HG03439 (cell line): ENCODE measurements around the gene EXOG.
"Not testable (repeated sequence)": the region's sequence is repeated elsewhere in the genome, so short reads cannot be mapped to it uniquely, and the experiment has no call there.

Experiments used
- ATAC-seq: cut with Tn5 transposase; IDR thresholded peaks from one replicate; pipeline ENCODE4 v1.9.1; 2021; ENCODE audit warnings: mild to moderate bottlenecking, moderate library complexity; ENCODE audit not compliant: unreplicated experiment

EXOG gene

DNA sequence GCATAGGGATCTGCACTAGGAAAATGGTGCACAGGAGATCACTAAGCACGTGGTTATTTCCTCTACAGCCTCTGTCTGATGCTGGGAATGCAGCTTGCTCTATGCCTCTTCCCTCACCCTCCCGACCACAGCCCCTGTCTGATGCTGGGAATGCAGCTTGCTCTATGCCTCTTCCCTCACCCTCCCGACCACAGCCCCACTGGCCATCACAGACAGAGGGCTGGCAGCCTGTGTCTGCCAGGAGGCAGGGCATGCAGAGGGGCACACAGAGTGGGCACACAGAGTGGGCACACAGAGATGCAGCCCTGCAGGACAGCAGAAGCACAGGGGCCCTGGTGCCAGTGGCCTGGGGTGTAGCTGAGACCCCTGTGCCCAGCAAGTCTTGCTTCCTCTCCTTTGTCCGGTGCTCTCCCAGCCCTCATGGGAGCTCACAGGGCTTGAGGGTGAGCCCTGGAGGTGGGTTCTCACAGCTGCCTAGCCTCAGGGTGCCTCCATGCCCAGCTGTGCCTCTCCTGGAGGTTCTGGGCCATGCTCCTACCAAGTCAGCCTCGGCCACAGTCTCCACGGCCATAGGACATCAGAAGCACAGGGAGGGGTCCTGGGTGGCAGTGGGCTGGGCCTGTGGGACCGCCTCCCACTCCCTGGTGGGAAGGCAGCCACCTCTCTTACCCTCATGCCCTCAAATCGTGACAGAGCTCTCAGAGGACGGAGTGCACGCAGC, 65.8 kb downstream of the EXOG start:
- no peak for ATAC-seq

DNA sequence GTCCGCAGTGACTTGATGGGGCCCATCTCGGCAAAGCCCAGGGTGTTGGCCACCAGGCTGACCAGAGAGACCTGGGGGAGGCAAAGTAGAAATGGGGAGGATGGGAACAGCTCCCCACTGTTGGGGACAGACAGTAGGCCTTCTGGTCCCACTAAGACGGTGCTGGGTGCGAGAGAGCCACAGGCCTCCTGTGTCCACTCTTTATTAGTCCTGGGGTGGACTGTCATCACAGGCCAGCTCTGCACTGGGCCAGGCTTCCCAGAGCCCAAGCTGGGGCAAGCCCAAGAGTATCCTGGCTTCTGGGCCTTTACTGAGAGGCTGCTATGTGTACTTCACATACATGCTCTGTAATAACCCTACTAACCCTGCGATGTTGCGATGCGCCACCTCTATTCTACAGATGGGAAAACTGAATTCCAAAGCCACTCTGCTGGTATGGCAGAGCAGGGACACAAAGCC, 66.4 kb downstream of the EXOG start:
- ATAC-seq, result no peak

DNA sequence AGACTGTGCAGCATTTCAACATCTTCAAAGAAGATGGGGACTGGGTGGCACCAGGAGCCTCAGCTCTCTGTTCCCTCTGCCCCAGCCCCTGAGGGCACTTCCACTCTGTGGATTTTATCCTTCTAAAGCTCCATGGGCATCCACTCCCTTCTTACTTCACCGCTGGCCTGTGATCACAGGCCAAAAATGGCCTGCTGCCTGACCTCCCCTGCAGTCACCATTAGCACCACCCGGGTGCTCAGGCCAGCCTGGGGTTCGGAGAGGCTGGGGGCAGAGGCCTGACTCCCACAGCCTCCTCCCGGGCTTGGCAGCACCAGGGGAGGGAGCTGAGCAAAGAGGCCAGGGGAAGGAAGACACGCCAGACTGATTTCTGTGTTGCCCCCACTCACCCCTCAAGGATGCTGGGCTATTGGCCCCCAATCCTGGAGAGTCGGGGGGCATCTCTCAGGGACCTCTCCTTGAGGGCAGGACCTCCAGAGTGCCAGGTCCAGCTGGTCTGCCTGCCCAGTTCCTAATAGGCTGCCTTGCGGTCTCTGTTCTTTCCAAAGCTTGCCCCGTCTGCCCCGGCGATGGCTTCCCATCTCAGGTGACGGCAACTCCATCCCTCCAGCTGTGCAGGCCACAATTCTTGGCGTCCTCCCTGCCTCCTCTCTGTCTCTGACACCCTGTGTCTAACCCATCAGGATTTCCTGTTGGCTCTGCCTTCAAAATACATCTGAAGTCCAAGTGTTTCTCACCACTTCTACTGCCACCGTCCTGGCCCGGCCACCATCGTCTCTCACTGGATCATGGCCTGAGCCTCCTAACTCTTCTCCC, 67.1 kb downstream of the EXOG start:
- no peak for ATAC-seq

DNA sequence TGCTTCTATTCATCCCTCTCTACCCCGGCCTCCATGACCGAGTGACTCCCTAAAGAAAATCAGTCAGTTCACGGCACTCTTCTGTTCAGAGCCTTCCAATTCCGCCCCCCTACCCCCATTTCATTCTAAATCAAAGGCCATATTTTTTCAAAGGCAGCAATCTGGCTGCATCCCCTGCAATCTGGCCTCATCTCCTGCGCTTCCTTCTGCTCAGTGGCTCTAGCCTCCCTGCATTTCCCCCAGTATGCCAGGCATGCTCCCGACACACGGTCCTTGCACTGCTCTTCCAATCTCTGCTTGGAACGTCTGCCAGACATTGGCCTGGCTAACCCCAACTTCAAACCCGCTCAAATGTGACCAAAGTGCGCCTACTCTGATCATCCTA, 67.7 kb downstream of the EXOG start:
- no peak for ATAC-seq

DNA sequence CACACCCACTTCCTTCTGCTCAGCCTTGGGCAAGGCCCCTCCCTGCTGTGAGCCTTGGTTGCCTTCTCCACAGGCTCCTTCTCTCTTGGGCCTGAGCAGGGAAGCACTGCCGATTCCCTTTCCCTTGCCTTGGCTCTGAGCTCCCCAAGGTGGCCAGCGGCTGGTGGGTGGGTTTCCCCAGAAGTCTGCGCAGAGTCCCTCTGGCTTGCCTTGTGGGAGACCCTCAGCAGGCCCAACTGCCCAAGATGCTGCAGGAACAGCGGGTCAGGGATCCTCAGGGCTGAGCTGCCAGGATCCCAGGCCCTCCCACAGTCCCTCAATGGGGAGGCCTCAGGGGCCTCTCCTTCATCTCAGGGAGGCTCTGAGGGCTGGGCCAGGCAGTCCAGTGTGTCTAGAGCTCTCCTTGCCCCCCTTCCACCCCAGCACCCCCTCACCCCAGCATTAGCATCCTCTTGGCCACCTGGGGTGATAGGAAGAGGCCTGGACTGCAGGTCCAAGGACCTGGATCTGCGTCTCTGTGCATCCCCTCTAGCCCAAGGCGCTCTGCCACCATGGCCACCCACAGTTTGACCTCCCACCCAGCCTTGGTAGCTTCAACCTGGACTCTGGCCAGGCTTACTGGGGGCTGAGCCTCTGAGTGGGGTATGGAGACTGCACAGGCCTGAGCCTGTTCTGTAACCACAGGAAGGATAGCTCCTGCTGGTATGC, 68.6 kb downstream of the EXOG start:
- no peak for ATAC-seq

DNA sequence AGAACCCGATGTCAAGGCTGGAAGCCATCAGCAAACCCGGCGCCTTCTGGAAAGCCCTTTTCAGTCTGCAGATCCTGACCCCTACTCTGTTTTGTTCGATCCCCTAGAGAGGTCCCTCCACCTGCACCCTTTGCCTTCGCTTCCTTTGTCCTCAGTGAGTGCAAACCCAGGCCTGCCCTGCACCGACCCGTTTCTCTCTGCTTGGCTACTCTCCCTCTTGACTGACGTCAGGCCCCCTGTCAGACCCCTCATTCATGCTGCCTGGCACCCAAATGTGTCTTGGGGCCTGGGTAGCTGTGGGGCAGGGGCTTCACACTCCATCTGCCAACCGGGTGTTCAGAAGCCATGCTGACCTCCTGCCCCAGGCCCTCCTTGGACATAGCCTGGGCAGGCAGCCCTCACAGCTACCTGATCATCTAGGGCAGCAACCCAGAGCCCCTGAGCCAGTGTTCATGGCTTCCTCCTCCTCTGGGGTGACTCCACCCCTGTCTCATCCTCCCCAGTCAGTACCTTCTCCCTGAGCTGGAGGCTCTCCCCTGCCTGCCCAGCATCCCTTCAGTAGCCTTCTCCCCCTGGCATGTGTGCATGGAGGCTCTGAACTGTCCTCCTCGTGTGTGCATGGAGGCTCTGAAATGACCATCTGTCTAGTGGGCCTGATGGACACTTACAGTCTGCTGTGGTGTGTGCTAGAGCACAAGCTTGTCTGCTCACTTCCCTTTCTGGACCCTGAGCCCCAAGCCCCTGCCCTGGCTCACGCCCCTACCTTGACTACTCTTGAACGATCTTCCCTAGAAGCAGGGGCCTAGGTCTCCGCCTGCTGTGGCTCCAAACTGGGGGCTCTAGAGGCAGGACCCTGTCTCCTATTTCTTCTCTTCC, 69.4 kb downstream of the EXOG start:
- ATAC-seq, result no peak

DNA sequence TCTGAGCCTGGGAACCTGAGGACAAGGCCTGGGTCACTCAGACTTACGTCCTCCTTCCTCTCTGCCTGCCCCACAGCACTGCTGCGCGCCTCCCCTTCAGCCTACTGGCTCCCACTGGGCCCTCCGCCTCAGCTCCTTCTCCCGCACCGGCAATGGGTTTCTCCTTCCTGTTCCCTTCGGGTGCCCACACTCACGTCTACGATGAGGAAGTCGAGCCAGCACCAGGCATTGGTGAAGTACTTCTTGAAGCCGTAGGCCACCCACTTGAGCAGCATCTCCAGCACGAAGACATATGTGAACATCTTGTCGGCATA, 70.0 kb downstream of the EXOG start:
- ATAC-seq, result no peak

DNA sequence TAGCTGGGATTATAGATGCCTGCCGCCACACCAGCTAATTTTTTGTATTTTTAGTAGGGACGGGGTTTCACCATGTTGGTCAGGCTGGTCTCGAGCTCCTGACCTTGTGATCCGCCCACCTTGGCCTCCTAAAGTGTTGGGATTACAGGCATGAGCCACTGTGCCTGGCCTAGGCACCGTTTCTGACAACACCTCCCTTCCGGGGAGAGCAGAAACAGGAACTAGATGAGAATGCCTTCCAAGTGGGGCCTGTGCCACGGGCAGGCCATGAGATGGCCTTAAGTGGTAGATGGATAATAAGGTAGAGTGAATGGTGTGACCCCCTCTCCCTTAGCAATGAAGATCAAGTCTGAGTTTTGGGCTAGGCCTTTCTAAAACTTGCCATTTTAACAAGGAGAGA, 70.7 kb downstream of the EXOG start:
- ATAC-seq, result not testable (repeated sequence)

DNA sequence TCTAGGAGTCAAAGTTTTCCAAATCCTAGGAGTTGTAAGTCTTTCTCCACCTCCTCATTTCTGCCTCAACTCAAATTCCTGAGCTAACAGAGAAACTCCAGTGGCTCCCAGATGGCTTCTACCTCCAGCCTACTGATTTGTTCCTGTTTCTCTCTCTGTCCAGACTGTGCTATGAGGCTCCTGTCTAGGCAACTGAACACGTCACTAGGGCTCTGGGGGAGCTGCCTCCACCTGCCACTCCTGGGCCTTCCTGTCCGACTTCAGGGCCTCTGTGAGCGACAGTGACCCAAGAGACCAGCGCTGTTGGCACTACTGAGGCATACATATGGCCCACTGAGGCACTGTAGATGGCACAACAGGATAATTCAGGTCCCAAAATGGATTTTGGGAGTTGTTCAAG, 71.4 kb downstream of the EXOG start:
- no peak for ATAC-seq

DNA sequence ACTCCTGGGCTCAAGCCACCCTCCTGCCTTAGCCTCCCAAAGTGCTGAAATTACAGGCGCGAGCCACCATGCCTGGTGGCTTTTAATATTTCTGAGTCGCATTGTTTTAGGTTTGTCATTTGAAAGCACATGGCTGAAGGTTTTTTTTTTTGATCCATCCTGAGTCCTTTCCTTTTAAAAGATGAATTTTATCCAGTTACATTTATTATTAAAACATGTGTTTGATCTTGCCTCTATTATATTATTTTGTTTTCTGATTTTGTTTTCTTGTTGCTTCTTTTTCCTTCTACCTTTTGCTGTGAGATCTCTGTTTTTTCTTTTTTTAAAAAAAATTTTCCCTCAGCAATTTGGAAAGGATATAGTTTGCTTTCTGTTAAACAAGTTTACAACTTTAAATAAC, 77.0 kb downstream of the EXOG start:
- no peak for ATAC-seq

DNA sequence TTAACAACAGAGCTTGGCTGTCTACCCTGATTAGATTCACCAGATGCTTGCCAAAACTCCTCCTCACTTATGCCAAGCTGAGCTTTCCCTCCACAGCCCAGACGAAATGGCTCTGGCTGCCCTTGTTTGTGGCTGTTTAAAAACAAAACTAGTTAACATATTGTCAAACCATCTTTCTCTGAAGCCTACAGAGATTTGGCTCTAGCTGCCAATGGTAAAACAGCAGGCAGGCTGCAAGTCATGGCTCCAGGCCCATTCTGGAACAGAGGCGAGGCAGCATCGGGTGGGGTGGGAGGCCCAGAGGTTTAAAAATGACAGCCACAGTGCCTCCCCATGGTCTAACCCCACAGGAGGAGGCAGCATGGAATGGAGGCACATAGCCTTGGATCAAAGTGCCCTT, 77.4 kb downstream of the EXOG start:
- ATAC-seq, result no peak

DNA sequence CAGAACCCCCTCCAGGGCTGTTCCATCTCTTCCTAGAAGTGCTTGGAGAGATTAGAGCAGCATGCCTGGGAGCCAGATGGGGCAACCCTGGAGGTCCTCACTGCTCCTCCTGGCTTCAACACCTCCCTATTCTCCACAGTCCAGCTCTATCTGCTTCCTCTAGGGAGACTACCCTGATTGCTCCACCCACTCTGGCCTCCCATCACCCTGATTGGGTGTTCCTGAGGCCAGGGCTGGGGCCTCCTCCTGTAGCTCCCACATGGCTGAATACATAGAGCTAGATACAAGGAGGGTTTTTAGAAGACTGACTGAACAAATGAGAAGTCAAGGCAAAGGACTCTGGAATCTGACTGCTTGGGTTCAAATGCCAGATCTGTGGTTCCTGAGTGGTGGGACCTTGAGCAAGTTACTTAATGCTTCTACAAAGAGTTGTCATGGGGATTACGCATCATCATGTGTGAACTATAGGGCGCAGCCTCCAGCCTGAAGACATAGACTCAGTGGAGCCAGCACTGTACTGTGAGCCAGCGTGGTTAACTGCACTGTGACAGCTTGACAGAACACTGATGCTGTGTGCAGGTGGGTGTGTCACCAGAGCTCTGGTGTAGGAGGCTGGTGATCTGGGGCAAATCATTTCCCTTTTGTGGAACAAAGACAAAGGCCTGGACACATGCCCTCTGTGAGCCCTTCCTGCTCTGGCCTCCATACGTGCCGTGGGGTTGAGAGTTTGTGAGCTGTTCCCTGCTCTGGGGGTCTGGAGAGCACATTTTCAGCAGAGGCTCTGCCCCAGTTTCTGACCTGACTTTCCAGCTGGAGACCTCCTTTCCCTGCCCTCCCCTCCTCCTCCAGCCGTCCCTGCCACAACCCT, 78.5 kb downstream of the EXOG start:
- ATAC-seq, result no peak

DNA sequence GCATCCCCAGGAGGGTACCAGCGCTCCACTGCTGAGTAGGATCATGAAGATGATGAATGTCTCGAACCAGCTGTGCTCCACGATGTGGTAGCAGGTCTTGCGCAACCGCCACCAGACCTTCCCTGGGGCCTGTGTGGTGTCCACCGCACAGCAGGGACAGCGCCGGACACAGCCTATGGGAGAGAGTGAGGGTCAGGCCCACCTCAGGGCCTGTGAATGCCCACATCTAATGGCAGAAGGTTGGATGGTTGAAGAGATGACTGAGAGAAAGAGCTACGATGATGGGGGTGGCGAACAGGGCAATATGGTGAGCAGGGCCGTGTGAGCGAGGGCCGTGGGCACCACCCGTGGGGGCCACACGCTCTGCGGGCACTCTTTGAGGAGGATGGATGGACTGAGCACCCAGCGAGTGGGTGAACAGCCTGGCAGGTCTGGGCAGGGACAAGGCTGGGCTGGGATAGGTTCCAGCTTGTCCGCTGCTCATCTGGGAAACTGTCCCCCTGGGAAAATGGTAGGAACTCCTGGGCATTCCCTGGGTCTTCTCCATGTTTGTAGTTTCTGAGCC, 79.2 kb downstream of the EXOG start:
- ATAC-seq, result no peak
